Transverse colon (tissue), 4 donors: ENCODE measurements around the gene GMPR.

Experiments used
- CTCF ChIP-seq, 5 experiments: fragments of 200-600 bp in 3 of 5; fragments of 450-650 bp in 2 of 5; sonication (generic) in 3 of 5; IDR thresholded peaks; 1 replicate in 2 of 5; 2 replicates in 3 of 5; pipeline ENCODE4 v1.5.1; 2016 to 2017; ENCODE audit warnings: antibody characterized with exemption in 5 of 5, inconsistent platforms in 3 of 5, mild to moderate bottlenecking in 2 of 5, moderate library complexity in 1 of 5
- EP300 ChIP-seq: sonication (generic); formaldehyde crosslinking; IDR thresholded peaks from one replicate; pipeline ENCODE4 v1.6.1; 2017; ENCODE audit warnings: antibody characterized with exemption, low read depth
- POLR2AphosphoS5 ChIP-seq, 3 donors: sonication (generic); formaldehyde crosslinking; IDR thresholded peaks; one replicate each; pipeline ENCODE4 v1.6.1; 2016; ENCODE audit warnings: antibody characterized with exemption in 3 of 3

GRCh38 chr6:16279243-16279642, 40.9 kb downstream of the GMPR start:
- TF ChIP-seq EP300 (no peak), CTCF (IDR thresholded peaks at IDR 0.05) (no peak), POLR2AphosphoS5 (IDR thresholded peaks at IDR 0.05) (no peak)
